Kidney glomerular epithelial cell (primary cell): Measurements from ENCODE around the gene DISP1.
A peak's percentile ranks its signal among the peaks of the same experiment; 100 is the strongest.
"Not testable (repeated sequence)": the region's sequence is repeated elsewhere in the genome, so short reads cannot be mapped to it uniquely, and the experiment has no call there.

ENCODE experiments used
- DNase-seq: peaks from one replicate; lab custom pipeline; 2025; lab: John Stamatoyannopoulos, UW

The DISP1 gene

GRCh38 chr1:222792744-222793143 is 22.1 kb upstream of the DISP1 start:
- no peak for DNase-seq

DNA sequence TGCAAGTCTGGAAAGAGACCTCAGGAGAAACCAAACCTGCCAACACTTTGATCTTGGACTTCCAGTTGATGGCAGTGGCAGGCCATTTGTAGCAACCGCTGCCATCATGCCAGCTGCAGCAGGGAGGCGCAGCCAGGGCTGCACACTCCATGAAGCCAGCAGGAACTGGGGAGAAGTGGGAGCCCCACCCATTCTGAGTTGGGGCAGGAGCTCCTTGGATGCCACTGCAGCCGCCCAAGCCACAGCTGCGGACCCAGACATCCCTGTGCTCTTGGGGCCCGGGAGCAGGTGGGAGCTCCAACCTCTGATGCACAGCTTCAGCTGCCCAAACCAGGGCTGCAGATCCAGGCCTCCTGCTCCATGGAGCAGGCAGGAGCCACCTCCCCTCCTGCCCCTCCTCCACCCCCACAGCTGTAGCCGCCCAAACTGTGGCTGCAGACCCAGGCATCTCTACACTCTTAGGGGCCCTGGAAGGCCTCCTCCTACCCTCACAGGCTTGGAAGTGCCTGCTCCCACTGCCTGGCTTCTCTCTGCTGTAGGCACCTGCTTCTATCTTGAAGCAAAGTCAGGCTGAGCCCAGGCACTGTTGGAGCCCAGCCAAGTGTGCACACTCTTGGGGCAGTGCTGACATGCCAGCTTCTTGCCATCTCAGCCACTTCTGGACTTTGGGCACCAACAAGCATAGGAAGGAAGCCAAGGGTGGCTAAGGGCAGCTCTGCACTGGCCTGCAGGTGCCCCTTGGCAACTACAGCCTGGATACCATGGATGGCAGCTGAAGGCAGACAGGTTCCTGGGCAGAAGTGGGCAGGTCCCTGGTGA is 20.0 kb upstream of the DISP1 start:
- no peak for DNase-seq

DNA sequence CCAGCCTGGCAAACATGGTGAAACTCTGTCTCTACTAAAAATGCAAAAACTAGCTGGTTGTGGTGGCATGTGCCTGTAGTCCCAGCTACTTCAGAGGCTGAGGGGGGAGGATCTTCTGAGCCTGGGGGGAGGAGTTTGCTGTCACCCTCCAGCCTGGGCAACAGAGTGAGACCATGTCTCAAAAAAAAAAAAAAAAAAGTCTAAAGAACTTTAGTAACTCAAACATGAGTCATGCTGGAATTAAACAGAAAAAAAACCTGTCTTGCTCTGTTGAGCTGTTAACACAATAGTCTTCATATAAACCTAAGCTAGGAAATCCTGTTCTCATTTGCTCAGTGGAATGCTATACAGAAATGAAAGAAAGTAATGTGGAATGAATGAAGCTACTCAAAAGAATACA is 16.7 kb upstream of the DISP1 start:
- DNase-seq = peak; percentile 86

- no peak for DNase-seq
Observed at GRCh38 chr1:222798975-222799374, 15.9 kb upstream of the DISP1 start.

GRCh38 chr1:222801067-222801466 is 13.8 kb upstream of the DISP1 start:
- DNase-seq = no peak

DNA sequence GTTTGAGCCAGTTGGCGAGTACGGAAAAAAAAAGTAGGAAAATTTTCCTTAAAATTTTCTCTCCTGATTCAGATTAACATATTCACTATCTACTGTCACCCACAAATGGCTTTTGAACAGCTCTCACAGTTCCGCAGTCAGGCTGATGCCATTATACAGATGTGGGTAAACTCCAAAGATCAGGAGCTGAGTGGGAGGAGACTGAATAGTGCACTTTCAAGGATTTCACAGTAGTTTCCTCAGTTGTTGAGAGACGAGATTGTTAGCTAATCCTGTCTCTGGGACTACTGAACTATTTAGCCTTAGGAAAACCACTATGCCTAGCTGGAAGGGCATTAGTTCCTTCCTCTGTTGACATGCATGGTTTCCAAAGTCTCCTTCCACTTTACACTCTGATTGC is 3.2 kb upstream of the DISP1 start:
- no peak for DNase-seq

DNA sequence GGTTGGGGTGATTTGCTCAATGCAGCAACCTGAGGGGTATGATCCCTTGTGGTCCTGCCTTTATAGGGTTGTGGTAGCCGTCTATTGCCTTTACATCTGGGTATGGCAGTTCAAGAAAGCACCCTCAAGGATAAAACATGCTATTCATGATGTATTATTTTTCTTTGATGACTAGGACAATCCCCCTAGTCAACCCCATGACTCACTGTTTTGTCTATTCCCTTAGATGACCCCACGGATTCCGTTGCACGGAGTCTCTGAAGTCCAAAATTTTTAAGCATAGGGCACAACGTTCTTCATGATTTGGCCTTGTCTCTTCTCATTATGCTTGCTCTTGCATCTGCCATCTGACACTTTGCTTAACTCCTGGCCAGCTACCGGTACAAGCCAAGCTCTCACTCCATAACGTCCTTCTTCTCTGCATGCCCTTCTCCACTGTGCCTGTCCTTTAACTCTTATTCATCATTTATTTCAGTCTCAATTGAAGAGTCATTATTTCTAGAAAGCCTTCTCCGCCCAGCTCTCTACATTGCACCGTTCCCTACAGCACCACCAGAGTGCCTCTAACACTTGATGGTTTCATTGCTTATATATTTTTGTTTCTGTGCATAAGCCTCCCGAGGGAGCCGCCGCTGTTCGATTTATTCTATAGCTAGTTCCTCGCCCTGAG is 838 bp upstream of the DISP1 start:
- peak; percentile 24 for DNase-seq

DNA sequence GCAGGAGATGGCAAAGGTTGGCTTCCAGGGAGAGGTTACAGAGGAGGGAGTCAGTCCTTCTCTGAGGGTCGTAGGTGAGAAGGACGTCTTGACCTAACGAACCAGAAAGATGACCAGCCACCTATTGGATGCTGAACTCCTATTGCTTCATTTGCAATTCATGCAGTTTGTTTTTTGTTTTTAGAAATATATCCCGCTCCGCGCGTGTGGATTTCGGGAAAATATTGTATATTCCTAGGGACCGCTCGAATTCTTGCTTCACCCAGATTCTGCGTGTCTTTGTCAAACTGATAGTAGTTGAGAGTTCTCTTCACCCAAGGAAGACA is 564 bp downstream of the DISP1 start:
- no peak for DNase-seq

DNA sequence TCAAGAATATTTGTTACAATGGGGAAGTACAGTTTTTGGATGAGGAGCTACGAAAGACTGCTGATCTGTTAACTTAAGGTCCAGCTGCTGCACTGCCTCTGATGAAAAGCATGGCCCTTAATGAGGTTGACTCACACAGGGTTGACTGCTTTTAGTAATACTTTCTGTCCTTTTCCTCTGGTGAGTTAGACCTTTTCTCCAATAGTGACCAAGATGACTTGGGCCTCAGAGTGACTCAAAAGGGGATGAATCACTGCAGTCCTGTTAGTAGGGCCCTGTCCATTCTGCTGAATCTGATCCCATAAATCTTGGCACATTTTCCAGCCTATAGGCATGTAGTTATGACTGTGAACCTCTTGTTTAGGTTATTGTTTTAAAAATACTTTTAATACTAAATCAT is 2.7 kb downstream of the DISP1 start:
- DNase-seq = peak; percentile 79

DNA sequence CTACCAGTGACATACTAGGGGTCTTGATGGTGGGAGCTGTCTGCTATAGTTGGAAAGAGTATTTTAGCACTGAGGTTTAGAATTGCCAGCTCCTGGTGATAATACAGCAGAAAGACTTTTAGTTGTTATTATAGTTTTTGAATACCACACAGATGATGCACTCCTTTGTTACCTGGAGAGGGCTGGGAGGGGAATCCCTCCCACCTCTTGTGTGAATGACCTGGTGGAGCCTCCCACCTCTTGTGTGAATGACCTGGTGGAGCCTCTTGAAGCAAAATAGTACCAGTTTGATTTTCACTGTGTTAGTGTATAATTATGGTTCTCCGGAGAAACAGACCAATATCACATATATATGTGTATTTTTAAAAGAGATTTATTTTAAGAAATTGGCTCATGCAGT is 3.3 kb downstream of the DISP1 start:
- no peak for DNase-seq

DNA sequence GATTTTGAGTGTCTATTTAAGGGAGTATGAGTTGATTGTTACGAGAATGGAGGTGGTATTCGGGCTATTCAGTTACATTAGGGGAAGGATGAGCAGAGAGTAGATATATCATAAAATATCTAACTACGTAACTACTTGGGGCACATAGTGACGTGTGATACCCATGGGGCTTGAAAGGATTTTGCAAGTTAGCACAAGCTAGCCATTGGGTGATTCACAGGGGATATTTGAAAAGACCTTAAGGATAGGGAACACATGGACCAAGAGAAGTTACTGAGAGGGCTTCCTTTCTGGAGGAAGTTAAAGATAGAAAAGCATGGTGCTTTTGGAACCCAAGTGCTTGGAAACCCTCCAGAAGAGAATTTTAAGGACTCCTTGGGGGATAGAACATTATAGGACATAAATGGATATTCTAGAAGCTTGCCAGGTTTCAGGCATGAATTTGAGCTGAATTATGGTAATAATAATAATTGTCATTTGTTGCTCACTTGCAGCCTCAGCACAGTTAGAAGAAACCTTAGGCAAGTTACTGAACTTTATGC is 5.4 kb downstream of the DISP1 start:
- no peak for DNase-seq

DNA sequence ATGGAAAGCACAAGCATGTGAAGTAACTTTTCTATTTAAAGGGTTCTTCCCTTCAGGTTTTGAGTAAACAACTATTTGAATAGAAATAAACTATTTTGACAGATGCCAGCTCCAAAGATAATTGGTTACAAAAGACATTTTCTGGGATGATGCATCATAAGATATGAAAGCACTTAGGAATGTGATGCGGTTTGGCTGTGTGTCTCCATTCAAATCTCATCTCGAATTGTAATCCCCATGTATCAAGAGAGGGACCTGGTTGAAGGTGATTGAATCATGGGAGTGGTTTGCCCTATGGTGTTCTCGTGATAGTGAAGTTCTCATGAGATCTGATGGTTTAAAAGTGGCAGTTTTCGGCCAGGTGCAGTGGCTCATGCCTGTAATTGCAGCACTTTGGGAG is 6.4 kb downstream of the DISP1 start:
- no peak for DNase-seq

DNA sequence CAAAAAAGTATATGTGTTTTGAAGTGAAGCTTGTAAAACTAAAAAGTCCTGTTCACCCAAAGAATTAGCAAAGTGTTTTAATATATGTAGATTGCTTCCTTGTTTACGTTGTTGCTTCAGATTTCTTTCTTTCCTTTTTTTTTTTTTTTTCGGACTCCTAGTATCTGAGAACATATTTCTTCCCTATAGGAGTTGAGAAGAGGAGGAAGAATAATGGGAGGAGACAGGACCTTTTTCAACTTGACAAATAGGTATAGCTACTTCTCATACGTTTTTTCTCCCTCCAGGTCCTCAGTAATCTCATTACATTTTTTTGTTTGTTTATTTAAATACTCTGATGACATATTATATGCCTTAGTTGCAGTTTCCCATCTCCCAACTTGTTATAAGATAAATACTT is 8.9 kb downstream of the DISP1 start:
- DNase-seq = no peak

GRCh38 chr1:222824641-222825040 is 9.8 kb downstream of the DISP1 start:
- DNase-seq = no peak

DNA sequence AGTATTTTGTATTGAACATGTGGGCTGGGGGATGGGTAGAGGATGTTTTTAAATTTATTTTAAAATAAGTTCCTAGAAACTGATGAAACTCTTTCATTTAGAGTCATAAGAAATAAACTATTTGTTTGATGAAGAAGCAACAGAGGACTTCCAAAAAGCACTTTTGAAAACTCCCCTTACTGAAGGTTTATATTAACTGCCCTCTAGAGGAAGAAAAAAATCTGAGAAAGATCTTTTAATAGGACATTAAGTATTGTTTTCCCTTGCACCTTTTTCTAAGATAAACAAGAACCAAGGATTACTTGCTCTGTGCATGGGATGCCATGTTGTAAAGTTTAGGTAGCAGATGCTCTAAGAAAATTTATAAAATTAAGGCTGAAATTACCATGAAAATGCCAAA is 14.1 kb downstream of the DISP1 start:
- DNase-seq = no peak

DNA sequence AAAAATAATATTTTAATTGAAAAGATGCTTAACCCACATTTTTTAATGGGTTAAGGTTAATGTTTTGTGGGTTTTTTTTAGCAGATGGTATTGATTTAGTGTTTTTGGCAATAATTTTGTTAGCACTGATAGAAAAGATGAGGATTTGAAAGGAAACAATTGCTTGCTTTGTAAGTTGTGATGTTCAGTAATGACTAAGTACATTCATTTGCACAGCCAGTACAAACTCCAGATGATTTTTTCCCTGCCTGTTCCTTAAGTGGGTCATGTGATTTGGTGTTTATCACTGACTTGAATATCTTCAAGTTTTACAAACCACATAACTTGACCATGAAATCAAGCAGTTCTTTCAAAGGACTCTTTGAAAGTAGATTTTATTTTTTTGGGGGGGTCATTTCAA is 15.0 kb downstream of the DISP1 start:
- DNase-seq = no peak

DNA sequence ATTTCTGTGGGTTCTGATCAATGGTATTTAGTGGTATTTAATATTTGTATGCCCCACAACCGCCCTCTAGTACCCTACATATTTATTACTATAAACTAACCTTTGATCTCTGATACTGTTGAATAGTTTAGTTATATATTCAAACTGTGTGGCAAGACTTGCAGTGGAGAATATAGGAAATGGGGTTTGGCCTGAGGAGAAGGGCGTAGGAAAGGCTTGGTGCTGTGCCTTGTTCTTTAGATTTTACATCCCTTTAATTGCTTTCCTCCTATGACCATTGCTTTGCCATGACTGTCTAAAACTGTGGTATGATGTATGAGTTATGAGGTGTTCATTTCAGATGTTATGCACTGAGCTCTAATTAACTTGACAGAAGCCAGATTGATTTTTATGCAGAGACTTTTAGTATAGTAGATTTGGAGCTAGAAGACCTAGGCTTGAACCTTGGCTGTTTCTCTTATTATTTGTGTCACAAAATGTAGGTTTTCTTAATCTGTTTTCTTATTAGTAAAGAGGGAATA is 18.6 kb downstream of the DISP1 start:
- DNase-seq = no peak

DNA sequence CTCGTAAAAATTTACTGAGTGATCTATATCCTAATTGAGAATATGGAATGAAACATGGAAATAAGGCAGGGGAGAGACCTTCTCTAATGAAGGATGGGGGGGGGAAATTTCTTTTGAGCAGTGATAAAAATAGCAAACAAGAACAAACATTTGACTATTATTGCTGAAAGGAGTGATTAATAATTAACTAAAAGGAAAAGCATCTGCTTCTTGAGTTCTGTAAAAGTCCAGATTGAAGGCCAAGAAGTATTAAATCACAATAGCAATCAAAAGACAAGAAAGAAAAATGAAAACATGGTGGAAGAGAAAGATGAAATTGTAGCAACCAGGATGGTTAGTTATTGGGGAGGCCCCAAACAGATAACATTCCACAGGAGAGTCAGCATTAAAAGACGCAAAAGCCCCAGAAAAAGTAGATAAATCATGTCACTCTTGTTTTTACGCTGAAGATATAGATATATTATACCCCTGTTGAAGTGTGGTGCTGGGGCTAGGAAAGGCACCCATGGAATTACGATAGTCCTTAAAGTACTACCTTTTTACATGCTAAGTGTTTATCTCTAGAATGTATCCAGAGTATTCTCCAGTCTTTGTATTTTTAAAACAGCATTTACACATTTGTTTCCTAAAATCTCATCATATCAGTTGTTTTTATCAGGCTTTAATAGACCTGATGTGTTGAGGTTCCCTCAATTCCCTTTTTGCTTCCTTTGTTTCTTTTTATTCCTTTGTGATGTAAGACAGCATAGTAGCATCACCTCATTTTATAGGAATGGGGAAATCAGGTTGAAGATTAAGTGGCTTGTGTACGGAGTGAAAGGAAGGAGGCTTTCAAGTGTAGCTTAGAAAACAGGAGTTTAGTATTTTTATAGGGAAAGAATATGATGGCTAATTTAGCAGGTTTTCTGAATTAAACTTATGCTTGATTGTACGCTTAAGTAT is 28.9 kb downstream of the DISP1 start:
- DNase-seq = peak; percentile 89

DNA sequence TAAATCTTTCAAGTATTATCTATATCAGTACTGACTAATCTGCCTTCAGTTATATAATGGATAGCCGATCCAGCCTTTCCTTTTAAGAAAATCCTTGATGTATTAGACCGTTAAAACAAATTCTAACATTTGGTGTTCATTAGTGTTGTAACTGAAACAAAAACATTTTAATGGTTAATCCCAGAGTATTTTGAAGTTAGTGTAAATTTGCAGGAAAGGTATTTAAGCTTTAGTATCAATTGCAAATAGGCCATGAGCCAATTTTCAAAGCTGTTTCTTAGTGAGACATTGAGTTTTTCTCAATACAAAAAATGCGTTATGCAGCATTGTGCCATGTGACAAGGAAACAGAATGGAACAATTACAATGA is 29.6 kb downstream of the DISP1 start:
- peak; percentile 42 for DNase-seq

DNA sequence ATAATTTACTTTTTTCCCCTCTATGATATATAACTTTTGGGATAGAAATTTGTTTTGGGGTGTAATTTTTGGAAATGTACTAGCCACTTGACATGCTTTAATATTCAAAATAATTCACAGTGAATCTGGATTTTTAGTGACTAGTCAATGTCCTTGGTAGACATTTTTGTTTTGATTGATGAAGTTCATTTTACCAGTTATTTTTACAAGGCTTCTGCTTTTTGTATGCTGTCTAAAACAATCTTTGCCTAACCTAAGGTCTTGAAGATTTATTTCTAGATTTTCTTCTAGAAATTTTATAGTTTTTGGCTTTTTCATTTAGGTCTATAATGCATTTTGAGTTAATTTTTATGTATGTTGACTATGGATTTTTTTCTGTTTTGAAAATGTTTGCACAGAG is 30.9 kb downstream of the DISP1 start:
- no peak for DNase-seq

DNA sequence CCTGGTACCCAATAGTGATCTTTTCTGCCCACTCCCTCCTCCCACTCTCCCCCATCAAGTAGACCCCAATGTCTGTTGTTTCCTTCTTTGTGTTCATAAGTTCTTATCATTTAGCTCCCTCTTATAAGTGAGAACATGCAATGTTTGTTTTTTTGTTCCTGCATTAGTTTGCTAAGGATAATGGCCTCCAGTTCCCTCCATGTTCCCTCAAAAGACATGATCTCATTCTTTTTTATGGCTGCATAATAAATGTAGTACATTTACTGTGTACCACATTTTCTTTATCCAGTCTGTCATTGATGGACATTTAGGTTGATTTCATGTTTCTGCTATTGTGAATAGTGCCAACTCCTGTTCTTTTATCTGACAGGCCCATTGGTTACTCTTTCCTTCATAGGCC is 35.7 kb downstream of the DISP1 start:
- DNase-seq = not testable (repeated sequence)

DNA sequence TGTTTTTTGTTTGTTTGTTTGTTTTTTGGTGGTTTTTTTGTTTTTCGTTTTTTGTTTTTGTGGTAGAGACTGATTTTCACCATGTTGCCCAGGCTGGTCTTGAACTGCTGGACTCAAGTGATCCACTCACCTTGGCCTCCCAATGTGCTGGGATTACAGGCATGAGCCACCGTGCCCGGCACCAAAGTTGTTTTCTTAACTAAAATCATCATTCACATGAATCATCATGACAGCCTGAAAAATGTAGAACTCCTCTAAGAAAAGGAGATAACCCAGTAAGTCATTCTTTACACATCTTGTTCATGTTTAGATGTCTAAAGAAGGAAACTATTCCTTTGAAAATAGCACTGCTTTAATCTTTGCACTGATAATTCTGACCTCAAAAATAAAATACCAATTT is 37.5 kb downstream of the DISP1 start:
- no peak for DNase-seq
